H1 (cell line): ENCODE data around the gene MBP. TPM values are rescaled to one million over a fixed set of nuclear protein-coding genes. Genes with fewer than 3 reads are reported as not detected.

Experiments used
- FOSL1 ChIP-seq: IDR thresholded peaks from 2 replicates; pipeline ENCODE4 v1.6.1; 2011; ENCODE audit warnings: mild to moderate bottlenecking, low read depth, low read length, moderate library complexity; ENCODE audit not compliant: insufficient read depth
- RAD21 ChIP-seq, 2 experiments: IDR thresholded peaks in 1 of 2; conservative IDR thresholded peaks in 1 of 2; 2 replicates each; pipeline ENCODE4 v1.6.1; 2011; ENCODE audit warnings: low read depth in 2 of 2, low read length in 2 of 2, improper control_type of control experiment in 1 of 2, inconsistent platforms in 1 of 2, mild to moderate bottlenecking in 1 of 2, moderate library complexity in 1 of 2
- polyA plus RNA-seq, 7 experiments: library from polyadenylated mRNA; depleted of rRNA in 3 of 7; stranded (reverse) in 5 of 7; unstranded in 2 of 7; fragments of >200 nt in 5 of 7; fragments of 200-250 nt in 2 of 7; gene quantifications; 1 replicate in 5 of 7; 2 replicates in 1 of 7; 4 replicates in 1 of 7; pipeline versions ENCODE4 v1.2.1 to v1.2.3, GENCODE V29; 2011 to 2013; ENCODE audit warnings: missing spikeins in 2 of 7, mixed read lengths in 2 of 7
- total RNA-seq: library from RNA; stranded (reverse); fragmentation: NEBNext Ultra II Directional; extraction: Animal tissue kit (Norgen Biotek cat#: 25700); gene quantifications from 2 replicates; pipeline ENCODE4 v1.2.1, GENCODE V29; 2021

MBP gene
- total and polyA plus RNA-seq, 2 of the 8 experiments (the other 6 are each of a cell fraction or from before 2014, with no cell fraction given), result 7.7 to 19.2 TPM

GRCh38 chr18:77141401-77142118 lies 9.0 kb upstream of the MBP start (continued):
- peak in 1 of 2 experiments; percentile 15; a peak in 1 of 4 replicates for TF ChIP-seq RAD21 (IDR thresholded peaks at IDR 0.05 in 1 of 2, conservative IDR thresholded peaks at IDR 0.05 in 1 of 2; ENCODE audit: low read depth in 2 of 2, low read length in 2 of 2)
- TF ChIP-seq FOSL1, result no peak
